GM12864 (cell line): ENCODE measurements around the gene PDZD2.

ENCODE experiments used
- DNase-seq: peaks from one replicate; pipeline ENCODE4 v3.0.0-alpha.2; 2011; ENCODE audit warnings: low read depth
- H3K4me3 ChIP-seq: 2 replicates; pipeline ENCODE4 v1.5.1; 2011; ENCODE audit warnings: mild to moderate bottlenecking, low read depth, low read length, control low read depth
- TF ChIP-seq, protein P1 (sequence below): IDR thresholded peaks from 2 replicates; pipeline ENCODE4 v1.5.1; 2011; ENCODE audit warnings: low read depth, mild to moderate bottlenecking, moderate library complexity, low read length, control low read depth, inconsistent platforms; ENCODE audit errors: missing control alignments

PDZD2 gene

GRCh38 chr5:32024751-32025150 lies 385.8 kb downstream of the PDZD2 start:
- H3K4me3 ChIP-seq, result no peak overlapping the region
- no peak for DNase-seq
- TF ChIP-seq, protein P1, sequence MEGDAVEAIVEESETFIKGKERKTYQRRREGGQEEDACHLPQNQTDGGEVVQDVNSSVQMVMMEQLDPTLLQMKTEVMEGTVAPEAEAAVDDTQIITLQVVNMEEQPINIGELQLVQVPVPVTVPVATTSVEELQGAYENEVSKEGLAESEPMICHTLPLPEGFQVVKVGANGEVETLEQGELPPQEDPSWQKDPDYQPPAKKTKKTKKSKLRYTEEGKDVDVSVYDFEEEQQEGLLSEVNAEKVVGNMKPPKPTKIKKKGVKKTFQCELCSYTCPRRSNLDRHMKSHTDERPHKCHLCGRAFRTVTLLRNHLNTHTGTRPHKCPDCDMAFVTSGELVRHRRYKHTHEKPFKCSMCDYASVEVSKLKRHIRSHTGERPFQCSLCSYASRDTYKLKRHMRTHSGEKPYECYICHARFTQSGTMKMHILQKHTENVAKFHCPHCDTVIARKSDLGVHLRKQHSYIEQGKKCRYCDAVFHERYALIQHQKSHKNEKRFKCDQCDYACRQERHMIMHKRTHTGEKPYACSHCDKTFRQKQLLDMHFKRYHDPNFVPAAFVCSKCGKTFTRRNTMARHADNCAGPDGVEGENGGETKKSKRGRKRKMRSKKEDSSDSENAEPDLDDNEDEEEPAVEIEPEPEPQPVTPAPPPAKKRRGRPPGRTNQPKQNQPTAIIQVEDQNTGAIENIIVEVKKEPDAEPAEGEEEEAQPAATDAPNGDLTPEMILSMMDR, result no peak

DNA sequence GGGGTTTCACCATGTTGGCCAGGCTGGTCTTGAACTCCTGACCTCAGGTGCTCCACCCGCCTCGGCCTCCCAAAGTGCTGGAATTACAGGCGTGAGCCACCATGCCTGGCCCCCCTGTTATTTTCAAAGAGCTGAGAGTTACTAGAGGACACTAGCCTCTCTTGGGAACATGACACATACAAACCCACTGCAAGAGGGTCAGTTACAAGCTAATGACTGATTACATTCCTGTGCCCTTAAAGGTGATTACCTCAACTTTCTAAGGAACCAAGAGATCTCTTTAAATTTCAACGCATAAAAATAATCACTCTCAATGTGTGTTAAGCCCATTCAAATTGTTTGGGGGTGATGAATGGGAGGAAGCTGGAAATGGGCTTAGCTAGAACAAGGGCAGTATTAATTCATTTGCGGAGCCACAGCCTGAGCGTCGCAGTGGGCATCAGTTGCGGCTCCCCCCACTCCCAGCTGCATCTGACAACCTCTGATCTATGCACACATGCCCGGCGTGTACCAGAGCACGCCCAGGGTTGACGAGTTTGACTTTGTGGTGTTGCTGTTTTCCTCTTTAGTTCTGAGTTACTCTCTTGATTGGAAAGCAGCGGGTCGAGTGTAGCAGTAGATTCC lies 388.3 kb downstream of the PDZD2 start:
- no peak for DNase-seq
- TF ChIP-seq, protein P1, result no peak
- no peak overlapping the region for H3K4me3 ChIP-seq

DNA sequence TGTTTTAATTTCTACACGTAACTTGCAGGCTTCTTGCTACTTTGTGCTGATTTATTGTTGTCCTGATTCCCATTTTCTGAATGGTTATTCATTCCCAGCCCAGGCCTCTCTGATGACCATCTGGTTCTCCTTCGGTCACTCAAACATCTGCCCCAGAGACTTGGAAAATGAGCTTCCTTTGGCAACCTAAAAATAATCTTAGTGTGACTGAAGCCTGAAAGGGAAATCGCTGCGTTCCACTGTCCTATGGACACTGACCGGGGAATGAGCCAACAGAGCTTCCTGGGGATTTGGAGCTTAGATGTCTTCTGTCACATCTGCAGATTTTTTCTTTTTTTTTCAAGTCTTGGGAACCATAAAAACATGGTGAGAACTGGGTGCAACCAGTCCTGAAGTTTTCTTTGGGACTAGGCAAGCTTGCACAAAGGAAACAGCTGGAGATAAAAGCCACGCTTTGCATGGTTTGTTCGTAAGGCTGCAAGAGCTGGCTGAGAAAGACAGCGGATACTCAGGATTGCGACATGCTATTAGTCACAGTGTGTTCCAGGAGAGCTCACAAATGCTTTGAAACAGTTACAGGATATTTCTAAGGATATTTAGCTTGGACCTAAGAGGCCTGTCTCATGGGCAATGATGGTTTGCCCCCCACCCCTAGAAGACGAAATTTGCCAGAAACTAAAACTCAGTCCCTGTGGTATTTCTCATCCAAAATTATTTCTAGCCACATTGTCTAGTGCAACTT lies 389.0 kb downstream of the PDZD2 start:
- TF ChIP-seq, protein P1, result no peak
- H3K4me3 ChIP-seq, result no peak overlapping the region
- no peak for DNase-seq

GRCh38 chr5:32029261-32029660 lies 390.3 kb downstream of the PDZD2 start:
- no peak for DNase-seq
- no peak overlapping the region for H3K4me3 ChIP-seq
- TF ChIP-seq, protein P1, result no peak

DNA sequence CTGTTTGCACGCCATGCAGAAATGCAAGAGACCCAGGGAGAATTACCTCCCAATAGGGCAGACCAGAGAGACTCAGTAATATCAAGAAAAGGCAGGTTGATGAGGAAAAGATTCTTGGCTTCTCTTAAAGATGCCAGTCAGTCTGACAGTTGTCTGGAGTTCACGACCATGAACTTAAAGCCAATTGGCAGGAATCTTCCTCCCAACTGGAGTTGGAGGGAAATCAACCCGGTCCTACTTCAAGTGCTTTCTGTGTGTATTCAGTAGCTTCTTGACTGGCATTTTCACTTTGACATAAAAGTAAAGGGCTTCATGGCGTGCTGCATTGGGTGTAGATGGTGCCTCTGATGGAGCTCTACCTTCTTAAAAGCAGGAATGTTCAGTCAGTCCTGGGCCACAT lies 390.9 kb downstream of the PDZD2 start:
- TF ChIP-seq, protein P1, result no peak
- no peak for DNase-seq
- no peak overlapping the region for H3K4me3 ChIP-seq

DNA sequence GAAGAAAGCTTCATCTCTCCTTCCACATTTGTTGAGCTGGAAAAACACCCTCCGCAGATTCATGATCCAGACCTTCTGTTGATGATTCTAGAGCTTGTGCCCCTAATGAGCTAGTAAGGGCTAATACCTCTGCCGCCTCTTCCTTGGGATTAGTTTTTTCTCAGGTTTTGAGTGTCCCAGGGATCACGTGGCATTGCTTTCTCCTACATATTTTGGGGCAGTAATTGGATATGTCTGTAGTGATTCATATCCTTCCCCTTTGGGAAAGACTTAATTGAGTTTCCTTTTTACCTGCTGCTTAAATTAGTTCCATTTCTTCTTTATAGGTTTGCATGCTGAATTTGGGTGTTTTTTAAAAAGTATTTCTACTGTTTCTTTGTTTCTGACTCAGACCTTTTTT lies 391.3 kb downstream of the PDZD2 start:
- TF ChIP-seq, protein P1, result no peak
- DNase-seq, result no peak
- H3K4me3 ChIP-seq, result no peak overlapping the region

- TF ChIP-seq, protein P1, result no peak
- no peak for DNase-seq
Observed at GRCh38 chr5:32030686-32031085, 391.8 kb downstream of the PDZD2 start.

More at GRCh38 chr5:32030686-32031085, 391.8 kb downstream of the PDZD2 start:
- no peak overlapping the region for H3K4me3 ChIP-seq
